NB4 (cell line): ENCODE results near the gene RUFY3.

Experiments used
- POLR2A ChIP-seq: IDR thresholded peaks from 2 replicates; pipeline ENCODE4 v1.6.1; 2011; ENCODE audit warnings: mild to moderate bottlenecking; ENCODE audit not compliant: insufficient read length; ENCODE audit errors: extremely low read depth
- TF ChIP-seq, protein P1 (sequence below): IDR thresholded peaks from one replicate; pipeline ENCODE4 v1.5.1; 2012; ENCODE audit warnings: low read depth, low read length
- TF ChIP-seq, protein P2 (sequence below): IDR thresholded peaks from 2 replicates; pipeline ENCODE4 v1.6.1; 2011; ENCODE audit warnings: low read depth, low read length

DNA sequence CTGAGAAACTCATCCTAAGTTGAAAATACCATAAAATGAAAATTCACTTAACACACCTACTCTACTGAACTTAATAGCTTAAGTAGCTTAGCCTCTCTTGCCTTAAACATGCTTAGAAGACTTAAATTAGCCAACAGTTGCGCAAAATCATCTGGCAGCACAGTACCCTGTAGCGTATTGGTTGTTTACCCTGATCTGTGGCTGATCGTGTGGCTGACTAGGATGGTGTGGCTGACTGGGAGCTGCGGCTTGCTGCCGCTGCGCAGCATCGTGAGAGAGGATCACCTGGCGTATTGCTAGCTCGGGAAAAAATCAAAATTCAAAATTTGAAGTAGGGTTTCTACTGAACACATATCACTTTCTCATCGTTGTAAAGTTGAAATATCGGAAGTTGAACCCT is 6.3 kb downstream of the RUFY3 start:
- TF ChIP-seq, protein P1, sequence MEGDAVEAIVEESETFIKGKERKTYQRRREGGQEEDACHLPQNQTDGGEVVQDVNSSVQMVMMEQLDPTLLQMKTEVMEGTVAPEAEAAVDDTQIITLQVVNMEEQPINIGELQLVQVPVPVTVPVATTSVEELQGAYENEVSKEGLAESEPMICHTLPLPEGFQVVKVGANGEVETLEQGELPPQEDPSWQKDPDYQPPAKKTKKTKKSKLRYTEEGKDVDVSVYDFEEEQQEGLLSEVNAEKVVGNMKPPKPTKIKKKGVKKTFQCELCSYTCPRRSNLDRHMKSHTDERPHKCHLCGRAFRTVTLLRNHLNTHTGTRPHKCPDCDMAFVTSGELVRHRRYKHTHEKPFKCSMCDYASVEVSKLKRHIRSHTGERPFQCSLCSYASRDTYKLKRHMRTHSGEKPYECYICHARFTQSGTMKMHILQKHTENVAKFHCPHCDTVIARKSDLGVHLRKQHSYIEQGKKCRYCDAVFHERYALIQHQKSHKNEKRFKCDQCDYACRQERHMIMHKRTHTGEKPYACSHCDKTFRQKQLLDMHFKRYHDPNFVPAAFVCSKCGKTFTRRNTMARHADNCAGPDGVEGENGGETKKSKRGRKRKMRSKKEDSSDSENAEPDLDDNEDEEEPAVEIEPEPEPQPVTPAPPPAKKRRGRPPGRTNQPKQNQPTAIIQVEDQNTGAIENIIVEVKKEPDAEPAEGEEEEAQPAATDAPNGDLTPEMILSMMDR = no peak
- no peak for TF ChIP-seq POLR2A
- TF ChIP-seq, protein P2, sequence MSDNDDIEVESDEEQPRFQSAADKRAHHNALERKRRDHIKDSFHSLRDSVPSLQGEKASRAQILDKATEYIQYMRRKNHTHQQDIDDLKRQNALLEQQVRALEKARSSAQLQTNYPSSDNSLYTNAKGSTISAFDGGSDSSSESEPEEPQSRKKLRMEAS = no peak
